ENCODE data around the gene TRIP12. TPM values are rescaled to one million over a fixed set of nuclear protein-coding genes. Genes with fewer than 3 reads are reported as not detected.
"Not testable (repeated sequence)": the region's sequence is repeated elsewhere in the genome, so short reads cannot be mapped to it uniquely, and the experiment has no call there.

Gene TRIP12
- total RNA-seq, 1 donor from 2014 or later: 79.9 TPM

- DNase-seq (ENCODE audit: low spot score): no peak
- no peak for ATAC-seq
Measured at GRCh38 chr2:229728370-229728769, 193.4 kb downstream of the TRIP12 start.

- peak; percentile 98 for ATAC-seq
- DNase-seq (ENCODE audit: low spot score): peak; percentile 79
Measured at GRCh38 chr2:229726643-229727042, 195.2 kb downstream of the TRIP12 start.

- ATAC-seq (no peak), DNase-seq (ENCODE audit: low spot score) (no peak)
Measured at GRCh38 chr2:229725716-229726574, 195.9 kb downstream of the TRIP12 start.

- ATAC-seq; DNase-seq (ENCODE audit: low spot score): not testable (repeated sequence)
Measured at GRCh38 chr2:229723192-229723591, 198.6 kb downstream of the TRIP12 start.

- DNase-seq (ENCODE audit: low spot score) (no peak), ATAC-seq (no peak)
Measured at GRCh38 chr2:229719926-229720647, 201.7 kb downstream of the TRIP12 start.

- DNase-seq (ENCODE audit: low spot score): no peak
- no peak for ATAC-seq
Measured at GRCh38 chr2:229718057-229718456, 203.8 kb downstream of the TRIP12 start.

- DNase-seq (ENCODE audit: low spot score): no peak
Measured at GRCh38 chr2:229715895-229716507, 205.8 kb downstream of the TRIP12 start.

GRCh38 chr2:229714736-229715541, 206.9 kb downstream of the TRIP12 start:
- ATAC-seq (peak; percentile 93), DNase-seq (ENCODE audit: low spot score) (peak; percentile 62)

More at GRCh38 chr2:229715895-229716507, 205.8 kb downstream of the TRIP12 start:
- no peak for ATAC-seq

GRCh38 chr2:229714080-229714735, 207.6 kb downstream of the TRIP12 start, which contains the start of gene DNER:
Gene DNER (minus strand): TSS chr2:229714555. CDS start chr2:229714423, 132 bp downstream.
- DNase-seq (ENCODE audit: low spot score): peak; percentile 52
- ATAC-seq: peak; percentile 86

Other genes starting within 250 kb of the TRIP12 start
- 0.10 TPM for gene DNER, start 207.5 kb downstream of the TRIP12 start, total RNA-seq
- 1.1 TPM for gene FBXO36, start 494 bp upstream of the TRIP12 start, total RNA-seq
- 1.6 TPM for gene SLC16A14, start 146.9 kb upstream of the TRIP12 start, total RNA-seq